Tibial artery (tissue), 4 donors: Measurements from ENCODE around the gene ADM2.

Source experiments
- DNase-seq, 2 donors: peaks; one replicate each; pipeline ENCODE4 v3.0.0-alpha.2; 2019
- H3K27ac ChIP-seq, 2 donors: fragments of 200-600 bp; sonication (generic) in 1 of 2; 1 replicate in 1 of 2; 2 replicates in 1 of 2; pipeline ENCODE4 v1.5.1; 2018 to 2019; ENCODE audit warnings: mild to moderate bottlenecking in 1 of 2
- H3K27me3 ChIP-seq, 2 donors: fragments of 200-600 bp; sonication (generic) in 1 of 2; one replicate each; pipeline versions ENCODE4 v1.5.1 to v1.6.0; 2016 to 2019
- H3K36me3 ChIP-seq, 3 donors: fragments of 200-600 bp; sonication (generic) in 2 of 3; one replicate each; pipeline ENCODE4 v1.5.1; 2016 to 2019; ENCODE audit warnings: mild to moderate bottlenecking in 2 of 3
- H3K4me1 ChIP-seq, 4 donors: fragments of 200-600 bp; sonication (generic) in 2 of 4; 1 replicate in 3 of 4; 2 replicates in 1 of 4; pipeline ENCODE4 v1.5.1; 2016 to 2019
- H3K4me3 ChIP-seq, 2 donors: fragments of 200-600 bp; sonication (generic) in 1 of 2; 1 replicate in 1 of 2; 2 replicates in 1 of 2; pipeline ENCODE4 v1.5.1; 2018 to 2019; ENCODE audit warnings: mild to moderate bottlenecking in 2 of 2
- H3K9me3 ChIP-seq, 3 donors: fragments of 200-600 bp; sonication (generic) in 1 of 3; one replicate each; pipeline ENCODE4 v1.5.1; 2016 to 2019
- intact Hi-C: fragments of 100-400 bp; cut with DNase I; formaldehyde crosslinking; loops from one replicate; pipeline ENCODE4 v1.15.0; 2023; ENCODE audit warnings: low total_unique reads
- TF ChIP-seq, protein P1 (sequence below), 2 experiments: fragments of 200-600 bp in 1 of 2; fragments of 450-650 bp in 1 of 2; IDR thresholded peaks; one replicate each; pipeline ENCODE4 v1.5.1; 2017 to 2019; ENCODE audit warnings: antibody characterized with exemption in 2 of 2, mild to moderate bottlenecking in 1 of 2, moderate library complexity in 1 of 2

The ADM2 gene

DNA sequence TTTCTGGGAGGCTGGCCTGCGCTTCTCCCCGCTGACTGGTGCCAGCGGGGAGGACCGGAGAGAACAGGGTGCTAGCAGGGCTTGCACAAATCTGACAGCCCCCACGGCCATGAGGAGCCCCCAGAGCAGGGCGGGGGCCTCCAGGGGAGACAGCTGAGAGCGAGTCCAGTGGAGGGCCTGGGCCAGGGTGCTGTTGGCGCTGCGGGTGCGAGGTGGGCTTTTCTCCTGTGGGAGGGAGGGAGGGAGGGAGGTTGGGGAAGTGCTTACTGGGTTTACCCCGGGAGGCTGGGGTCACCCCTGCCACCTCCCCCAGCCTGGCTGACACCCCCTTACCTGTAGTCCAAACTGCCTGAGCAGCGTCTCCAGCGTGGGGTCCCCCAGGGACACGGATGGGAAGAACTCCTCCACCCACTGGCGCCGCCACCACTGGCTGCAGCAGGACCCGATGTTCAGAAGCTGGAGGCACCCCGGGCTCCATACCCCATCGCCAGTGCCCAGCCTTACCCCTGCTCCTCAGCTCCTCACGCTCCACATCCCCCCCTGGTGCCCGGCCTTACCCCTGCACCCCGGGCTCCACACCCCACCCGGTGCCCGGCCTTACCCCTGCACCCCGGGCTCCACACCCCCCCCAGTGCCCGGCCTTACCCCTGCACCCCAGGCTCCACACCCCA, 22.3 kb downstream of the ADM2 start:
- no peak for DNase-seq

GRCh38 chr22:50504369-50505211, 23.2 kb downstream of the ADM2 start:
- Histone ChIP-seq H3K4me3 (no peak overlapping the region), H3K9me3 (no peaks in the 10 kb centered on the region), H3K27ac (no peak overlapping the region), H3K36me3 (peaks cover 32 to 40% (median 34%) of the 10 kb centered on the region in 3 donors), H3K4me1 (peaks cover 0 to 34% (median 19%) of the 10 kb centered on the region in 4 donors), H3K27me3 (no peaks in the 10 kb centered on the region)
- DNase-seq = no peak
- intact Hi-C loops = loop anchor here (10.0 kb wide), 1 partner anchor 260 kb away; the partner anchor contains the start of gene TUBGCP6
- TF ChIP-seq, protein P1, sequence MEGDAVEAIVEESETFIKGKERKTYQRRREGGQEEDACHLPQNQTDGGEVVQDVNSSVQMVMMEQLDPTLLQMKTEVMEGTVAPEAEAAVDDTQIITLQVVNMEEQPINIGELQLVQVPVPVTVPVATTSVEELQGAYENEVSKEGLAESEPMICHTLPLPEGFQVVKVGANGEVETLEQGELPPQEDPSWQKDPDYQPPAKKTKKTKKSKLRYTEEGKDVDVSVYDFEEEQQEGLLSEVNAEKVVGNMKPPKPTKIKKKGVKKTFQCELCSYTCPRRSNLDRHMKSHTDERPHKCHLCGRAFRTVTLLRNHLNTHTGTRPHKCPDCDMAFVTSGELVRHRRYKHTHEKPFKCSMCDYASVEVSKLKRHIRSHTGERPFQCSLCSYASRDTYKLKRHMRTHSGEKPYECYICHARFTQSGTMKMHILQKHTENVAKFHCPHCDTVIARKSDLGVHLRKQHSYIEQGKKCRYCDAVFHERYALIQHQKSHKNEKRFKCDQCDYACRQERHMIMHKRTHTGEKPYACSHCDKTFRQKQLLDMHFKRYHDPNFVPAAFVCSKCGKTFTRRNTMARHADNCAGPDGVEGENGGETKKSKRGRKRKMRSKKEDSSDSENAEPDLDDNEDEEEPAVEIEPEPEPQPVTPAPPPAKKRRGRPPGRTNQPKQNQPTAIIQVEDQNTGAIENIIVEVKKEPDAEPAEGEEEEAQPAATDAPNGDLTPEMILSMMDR (IDR thresholded peaks at IDR 0.05) = no peak

More for the DNA sequence above, 22.3 kb downstream of the ADM2 start:
- H3K36me3 ChIP-seq = peaks cover 32 to 40% (median 34%) of the 10 kb centered on the region in 3 donors
- no peak overlapping the region for H3K4me3 ChIP-seq
- intact Hi-C loops = loop anchor here (10.0 kb wide), 1 partner anchor 259 kb away; the partner anchor contains the start of gene TUBGCP6
- peaks cover 0 to 24% (median 16%) of the 10 kb centered on the region in 4 donors for H3K4me1 ChIP-seq
- TF ChIP-seq, protein P1 (IDR thresholded peaks at IDR 0.05) = no peak
- no peaks in the 10 kb centered on the region for H3K27me3 ChIP-seq
- H3K27ac ChIP-seq = no peak overlapping the region
- H3K9me3 ChIP-seq = no peaks in the 10 kb centered on the region

DNA sequence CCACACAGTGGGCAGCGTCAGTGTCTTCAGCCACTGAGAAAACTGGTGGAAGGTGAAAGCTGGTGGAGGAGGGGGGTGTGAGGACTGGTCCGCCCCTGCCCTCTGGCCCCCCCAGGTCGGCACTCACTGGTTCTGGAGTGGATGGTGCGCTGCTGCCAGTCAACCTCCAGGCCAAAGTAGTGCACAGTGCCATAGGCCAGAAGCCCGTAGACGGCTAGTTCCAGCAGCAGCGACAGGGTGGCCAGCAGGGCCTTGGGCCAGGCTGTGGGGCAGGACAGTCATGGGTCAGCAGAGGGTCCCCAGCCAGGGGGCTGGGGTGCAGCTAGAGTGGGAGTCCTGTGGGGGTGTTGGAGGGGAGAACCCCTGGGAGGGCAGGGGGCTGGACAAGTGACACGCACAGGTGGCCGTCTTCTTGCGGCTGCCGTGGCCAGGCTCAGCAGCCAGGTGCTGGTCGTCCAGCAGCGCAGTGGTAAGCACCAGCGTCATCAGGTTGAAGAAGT, 24.0 kb downstream of the ADM2 start:
- no peak for DNase-seq
- peaks cover 0 to 36% (median 19%) of the 10 kb centered on the region in 4 donors for H3K4me1 ChIP-seq
- TF ChIP-seq, protein P1 (IDR thresholded peaks at IDR 0.05) = no peak
- no peak overlapping the region for H3K27ac ChIP-seq
- no peaks in the 10 kb centered on the region for H3K9me3 ChIP-seq
- H3K27me3 ChIP-seq = no peaks in the 10 kb centered on the region
- peaks cover 32 to 43% (median 34%) of the 10 kb centered on the region in 3 donors for H3K36me3 ChIP-seq
- no peak overlapping the region for H3K4me3 ChIP-seq
- intact Hi-C loops = loop anchor here (10.0 kb wide), 1 partner anchor 261 kb away; the partner anchor contains the start of gene TUBGCP6

DNA sequence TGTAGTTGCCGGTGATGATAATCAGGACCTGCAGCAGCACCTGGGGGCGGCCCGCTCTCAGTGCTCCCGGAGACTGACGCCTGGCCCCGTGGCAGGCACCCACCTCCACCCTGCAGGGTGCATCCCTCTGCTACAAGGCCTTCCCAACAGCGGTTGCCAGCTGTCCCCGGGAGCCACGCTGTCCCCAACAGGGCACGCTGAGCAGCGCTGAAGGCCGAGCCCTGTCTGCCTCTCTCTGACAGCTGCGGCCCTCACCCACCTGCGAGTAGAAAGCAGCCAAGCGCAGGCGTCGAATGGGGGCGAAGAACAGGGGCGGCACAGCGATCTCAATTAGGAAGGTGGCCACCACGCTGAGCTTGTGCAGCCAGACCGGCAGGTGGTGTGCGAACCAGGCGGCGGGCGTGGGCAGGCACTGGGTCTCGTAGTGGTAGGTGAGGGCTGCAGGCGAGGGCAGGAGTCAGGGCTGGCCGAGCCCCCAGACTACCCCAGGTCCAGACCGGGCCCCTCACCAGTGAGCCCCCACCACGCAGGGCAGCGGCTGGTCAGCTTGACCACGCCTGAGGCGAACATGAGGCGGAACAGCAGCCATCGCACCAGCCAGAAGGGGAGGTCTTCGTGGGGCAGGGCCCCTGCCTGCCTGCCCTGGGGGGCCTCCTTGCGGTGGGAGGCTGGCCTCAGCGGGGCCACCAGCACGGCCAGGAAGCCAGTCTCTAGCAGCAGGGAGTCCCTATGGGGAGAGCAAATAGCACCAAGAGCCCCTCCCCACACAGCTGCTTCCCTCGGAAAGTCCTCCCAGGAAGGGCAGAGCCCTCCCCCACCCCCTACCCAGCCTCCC, 24.6 kb downstream of the ADM2 start:
- H3K4me3 ChIP-seq = peak overlapping the region; percentile 88 to 99
- peaks cover 0 to 36% (median 19%) of the 10 kb centered on the region in 4 donors for H3K4me1 ChIP-seq
- TF ChIP-seq, protein P1 (IDR thresholded peaks at IDR 0.05) = no peak
- H3K9me3 ChIP-seq = no peaks in the 10 kb centered on the region
- H3K36me3 ChIP-seq = peaks cover 32 to 49% (median 34%) of the 10 kb centered on the region in 3 donors
- H3K27ac ChIP-seq = peak overlapping the region in 1 of 2 donors; percentile 92
- no peaks in the 10 kb centered on the region for H3K27me3 ChIP-seq
- intact Hi-C loops = loop anchor here (10.0 kb wide), 1 partner anchor 261 kb away; the partner anchor contains the start of gene TUBGCP6
- DNase-seq = no peak
